ENCODE results near the gene SMCO4.

- TF ChIP-seq REST (IDR thresholded peaks at IDR 0.05; ENCODE audit: insufficient read depth in 1 of 2, low read depth in 2 of 2, low read length in 1 of 2) (no peak), CTCF (IDR thresholded peaks at IDR 0.05) (no peak)
These were observed 25.5 kb upstream of the SMCO4 start for GRCh38 chr11:93568726-93569125.

Data from Panc1 (cell line).